ENCODE measurements around the gene COL5A1. TPM values are rescaled to one million over a fixed set of nuclear protein-coding genes. Genes with fewer than 3 reads are reported as not detected.

Gene COL5A1
- total RNA-seq, 4 donors from 2014 or later = 14.0 to 23.9 (median 19.2) TPM

DNA sequence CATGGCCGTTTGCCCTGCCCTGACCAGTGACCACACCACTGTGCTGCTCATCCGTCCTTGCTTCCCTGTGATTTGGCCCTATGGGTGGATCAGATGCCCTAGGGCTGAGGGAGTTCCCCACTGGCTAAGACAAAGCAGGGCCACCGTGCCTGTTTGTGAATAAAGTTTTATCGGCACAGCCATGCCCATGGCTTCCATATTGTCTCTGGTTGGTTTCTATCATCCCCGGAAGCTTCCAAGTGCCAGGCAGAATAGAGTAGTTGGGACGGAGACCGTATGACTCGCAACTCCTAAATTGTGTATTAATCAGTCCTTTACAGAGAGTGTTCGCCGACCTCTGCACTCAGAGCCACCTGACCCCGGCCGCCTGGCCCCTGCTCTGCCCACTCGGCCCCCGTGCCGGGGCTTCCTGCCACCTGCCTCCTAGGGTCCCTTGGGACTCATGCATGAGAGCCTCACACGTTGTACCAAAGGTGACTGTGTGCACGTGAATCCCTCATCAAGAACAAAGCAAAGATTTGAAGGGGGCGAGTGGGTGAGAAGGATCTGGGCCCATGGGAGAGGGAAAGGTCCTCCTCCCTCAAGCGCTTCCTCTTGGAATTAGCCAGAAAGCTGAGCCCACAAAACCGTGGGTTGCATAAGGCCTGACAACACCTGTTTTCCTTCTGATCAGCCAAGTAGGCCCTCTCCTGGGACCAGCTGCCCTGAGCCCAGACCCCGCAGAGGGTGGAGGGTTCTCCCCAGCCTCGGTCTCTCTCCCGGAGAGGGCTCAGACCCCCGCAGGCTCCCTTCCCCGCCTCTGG lies 227.3 kb downstream of the COL5A1 start:
- TF ChIP-seq, protein P1, sequence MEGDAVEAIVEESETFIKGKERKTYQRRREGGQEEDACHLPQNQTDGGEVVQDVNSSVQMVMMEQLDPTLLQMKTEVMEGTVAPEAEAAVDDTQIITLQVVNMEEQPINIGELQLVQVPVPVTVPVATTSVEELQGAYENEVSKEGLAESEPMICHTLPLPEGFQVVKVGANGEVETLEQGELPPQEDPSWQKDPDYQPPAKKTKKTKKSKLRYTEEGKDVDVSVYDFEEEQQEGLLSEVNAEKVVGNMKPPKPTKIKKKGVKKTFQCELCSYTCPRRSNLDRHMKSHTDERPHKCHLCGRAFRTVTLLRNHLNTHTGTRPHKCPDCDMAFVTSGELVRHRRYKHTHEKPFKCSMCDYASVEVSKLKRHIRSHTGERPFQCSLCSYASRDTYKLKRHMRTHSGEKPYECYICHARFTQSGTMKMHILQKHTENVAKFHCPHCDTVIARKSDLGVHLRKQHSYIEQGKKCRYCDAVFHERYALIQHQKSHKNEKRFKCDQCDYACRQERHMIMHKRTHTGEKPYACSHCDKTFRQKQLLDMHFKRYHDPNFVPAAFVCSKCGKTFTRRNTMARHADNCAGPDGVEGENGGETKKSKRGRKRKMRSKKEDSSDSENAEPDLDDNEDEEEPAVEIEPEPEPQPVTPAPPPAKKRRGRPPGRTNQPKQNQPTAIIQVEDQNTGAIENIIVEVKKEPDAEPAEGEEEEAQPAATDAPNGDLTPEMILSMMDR (IDR thresholded peaks at IDR 0.05; ENCODE audit: low read depth) = no peak

DNA sequence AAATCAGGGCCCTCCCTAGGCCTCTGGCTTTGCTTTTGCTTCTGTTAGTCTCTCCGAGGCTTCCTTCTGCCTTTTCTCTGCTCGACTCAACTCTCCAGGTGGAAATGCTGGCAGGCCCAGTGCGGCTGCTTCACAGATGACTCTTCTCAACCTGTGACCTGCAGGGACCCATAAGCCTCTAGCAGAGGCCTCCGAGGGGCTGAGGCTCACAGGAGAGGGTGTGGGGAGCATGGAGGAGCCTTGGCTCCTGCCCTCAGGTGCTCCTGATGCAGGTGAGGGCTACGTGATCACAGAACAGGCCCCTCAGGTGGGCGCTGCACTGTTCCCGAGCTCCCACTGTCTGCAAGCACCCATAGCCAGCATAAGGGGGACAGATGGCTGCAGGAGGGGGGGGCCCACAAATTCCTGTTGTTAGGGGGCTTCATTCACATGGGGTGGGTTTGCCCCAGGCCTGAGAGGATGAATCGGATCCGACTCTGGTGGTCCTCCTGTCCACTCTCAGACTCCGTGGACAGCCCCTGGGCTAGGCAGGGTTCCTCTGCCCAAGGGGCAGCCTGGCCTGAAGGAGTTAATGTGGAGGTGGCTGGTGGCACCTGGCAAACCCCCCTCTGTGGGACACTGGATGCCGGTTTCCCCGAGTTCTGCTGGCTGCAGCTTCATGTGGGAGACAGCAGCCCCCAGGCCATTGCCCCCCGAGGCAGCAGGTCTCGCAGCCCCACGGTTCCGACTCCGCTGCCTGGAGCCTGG lies 228.1 kb downstream of the COL5A1 start:
- TF ChIP-seq, protein P1 (IDR thresholded peaks at IDR 0.05; ENCODE audit: low read depth) = no peak

DNA sequence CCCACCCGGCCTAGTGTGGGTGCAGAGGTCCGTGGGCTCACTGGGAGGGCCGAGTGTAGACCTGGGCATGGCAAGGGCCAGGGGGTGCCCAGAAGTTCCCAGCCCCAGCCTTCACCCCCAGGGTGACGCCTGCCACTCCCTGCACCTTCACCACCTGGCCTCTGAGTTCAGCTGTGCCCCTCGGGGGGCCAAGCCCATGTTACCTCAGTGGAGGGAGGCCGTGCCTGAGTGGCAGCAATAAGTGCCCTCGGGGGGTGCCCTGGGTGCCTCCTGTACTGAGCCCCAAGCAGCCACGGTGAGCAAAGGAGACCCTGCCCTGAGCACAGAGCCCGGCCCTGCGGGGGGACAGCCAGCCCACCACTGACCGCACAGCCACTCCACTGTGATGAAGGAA lies 228.7 kb downstream of the COL5A1 start:
- TF ChIP-seq, protein P1 (IDR thresholded peaks at IDR 0.05; ENCODE audit: low read depth) = no peak

DNA sequence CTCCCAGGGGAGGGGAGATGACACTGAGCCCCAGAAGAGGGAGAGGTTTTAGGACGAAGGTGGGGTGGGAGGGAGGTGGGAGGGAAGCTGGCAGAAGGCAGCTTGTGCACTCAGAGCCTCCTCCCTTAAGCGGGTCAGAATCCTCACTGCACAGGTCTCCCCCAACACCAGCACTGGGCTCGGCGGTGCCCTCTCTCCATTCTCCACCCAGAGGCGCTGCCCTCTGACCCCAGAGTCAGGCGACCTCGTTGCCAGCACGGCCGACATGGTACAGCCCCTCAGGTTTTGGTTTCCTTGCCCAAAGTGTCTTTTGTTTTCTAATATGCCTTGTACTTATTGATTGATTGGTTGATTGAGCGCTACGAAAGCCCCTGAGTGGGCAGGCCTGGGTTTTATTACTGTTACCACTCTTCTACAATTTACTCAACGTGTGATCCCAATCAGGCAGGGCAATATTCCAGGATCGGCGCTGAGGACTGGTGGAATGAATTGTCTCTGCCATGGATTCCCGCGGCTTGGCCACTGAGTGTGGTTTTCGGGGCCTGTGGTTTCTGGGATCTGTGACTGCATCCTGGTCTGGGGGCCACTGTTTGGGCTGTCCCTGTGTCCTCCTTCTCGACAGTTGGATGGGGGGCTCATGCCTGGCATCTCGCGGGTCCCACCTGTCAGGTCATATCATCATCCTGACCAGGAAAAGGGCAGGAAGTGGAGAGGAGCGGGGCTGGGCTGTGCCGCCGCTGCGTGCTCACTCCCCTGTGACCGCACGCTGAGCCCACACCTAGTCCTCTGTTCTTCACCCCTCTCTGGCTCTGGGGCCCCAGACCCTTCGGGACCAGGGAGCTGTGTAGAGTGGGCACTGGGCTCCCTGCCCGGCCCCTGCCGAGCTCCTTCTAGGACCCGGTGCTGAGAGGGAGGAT lies 229.4 kb downstream of the COL5A1 start:
- TF ChIP-seq, protein P1 (IDR thresholded peaks at IDR 0.05; ENCODE audit: low read depth) = no peak

DNA sequence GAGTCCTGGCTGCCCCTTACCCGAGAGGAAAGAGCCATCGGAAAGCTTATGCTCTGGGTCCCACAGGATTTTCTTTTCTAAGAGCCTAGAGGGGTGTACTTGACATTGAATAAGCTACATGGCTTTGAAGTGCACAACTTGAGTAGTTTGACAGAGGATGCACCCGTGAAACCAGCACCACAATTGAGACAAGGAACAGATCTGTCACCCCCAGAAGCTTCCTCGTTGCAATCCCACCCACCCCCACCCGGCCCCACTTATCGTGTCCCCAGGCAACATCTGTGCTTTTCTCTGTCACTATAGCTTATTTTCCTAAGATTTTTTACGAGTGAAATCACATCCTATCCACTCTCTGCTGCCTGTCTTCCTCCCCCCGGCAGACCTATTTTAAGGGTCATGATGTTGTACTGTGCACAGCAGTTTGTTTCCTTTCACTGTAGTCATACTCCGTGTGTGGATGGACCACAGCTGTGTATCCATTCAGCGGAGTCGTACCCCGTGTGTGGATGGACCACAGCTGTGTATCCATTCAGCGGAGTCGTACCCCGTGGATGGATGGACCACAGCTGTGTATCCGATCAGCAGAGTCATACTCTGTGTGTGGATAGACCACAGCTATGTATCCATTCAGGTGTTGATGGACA lies 230.2 kb downstream of the COL5A1 start:
- TF ChIP-seq, protein P1 (IDR thresholded peaks at IDR 0.05; ENCODE audit: low read depth) = no peak

DNA sequence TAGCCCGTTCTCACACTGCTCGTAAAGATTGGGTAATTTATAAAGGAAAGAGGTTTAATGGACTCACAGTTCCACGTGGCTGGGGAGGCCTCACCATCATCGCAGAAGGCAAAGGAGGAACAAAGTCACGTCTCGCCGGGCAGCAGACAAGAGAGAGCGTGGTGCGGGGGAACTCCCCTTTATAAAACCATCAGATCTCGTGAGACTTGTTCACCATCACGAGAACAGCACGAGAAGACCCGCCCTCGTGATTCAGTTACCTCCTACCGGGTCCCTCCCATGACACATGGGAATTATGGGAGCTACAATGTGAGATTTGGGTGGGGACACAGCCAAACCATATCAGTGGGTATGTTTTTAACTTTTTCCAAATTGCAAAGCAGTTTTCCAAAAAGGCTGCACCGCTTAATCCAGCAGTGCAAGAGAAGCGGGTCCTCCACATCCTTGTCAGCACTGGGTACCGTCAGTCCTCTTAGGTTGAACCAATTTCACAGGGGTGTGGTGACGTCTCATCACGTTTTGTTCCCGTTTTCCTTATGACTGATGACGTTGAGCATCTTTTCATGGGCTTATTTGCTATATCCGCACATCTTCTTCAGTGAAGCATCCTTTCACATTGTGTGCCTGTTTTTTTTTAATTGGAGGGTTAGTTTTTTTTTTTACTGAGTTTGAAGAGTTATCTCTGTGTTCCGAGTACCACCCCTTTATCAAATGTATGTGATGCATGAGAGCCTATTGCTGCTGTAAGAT lies 231.1 kb downstream of the COL5A1 start:
- TF ChIP-seq, protein P1 (IDR thresholded peaks at IDR 0.05; ENCODE audit: low read depth) = no peak

All from subcutaneous adipose tissue (tissue), 4 donors.